DMS53 (cell line): ENCODE data around the gene CTNNA1.
A peak's percentile ranks its signal among the peaks of the same experiment; 100 is the strongest.
"Not testable (repeated sequence)": the region's sequence is repeated elsewhere in the genome, so short reads cannot be mapped to it uniquely, and the experiment has no call there.

ENCODE experiments used
- DNase-seq: peaks from one replicate; lab custom pipeline; 2025; lab: John Stamatoyannopoulos, UW

CTNNA1 gene, protein sequence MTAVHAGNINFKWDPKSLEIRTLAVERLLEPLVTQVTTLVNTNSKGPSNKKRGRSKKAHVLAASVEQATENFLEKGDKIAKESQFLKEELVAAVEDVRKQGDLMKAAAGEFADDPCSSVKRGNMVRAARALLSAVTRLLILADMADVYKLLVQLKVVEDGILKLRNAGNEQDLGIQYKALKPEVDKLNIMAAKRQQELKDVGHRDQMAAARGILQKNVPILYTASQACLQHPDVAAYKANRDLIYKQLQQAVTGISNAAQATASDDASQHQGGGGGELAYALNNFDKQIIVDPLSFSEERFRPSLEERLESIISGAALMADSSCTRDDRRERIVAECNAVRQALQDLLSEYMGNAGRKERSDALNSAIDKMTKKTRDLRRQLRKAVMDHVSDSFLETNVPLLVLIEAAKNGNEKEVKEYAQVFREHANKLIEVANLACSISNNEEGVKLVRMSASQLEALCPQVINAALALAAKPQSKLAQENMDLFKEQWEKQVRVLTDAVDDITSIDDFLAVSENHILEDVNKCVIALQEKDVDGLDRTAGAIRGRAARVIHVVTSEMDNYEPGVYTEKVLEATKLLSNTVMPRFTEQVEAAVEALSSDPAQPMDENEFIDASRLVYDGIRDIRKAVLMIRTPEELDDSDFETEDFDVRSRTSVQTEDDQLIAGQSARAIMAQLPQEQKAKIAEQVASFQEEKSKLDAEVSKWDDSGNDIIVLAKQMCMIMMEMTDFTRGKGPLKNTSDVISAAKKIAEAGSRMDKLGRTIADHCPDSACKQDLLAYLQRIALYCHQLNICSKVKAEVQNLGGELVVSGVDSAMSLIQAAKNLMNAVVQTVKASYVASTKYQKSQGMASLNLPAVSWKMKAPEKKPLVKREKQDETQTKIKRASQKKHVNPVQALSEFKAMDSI

DNA sequence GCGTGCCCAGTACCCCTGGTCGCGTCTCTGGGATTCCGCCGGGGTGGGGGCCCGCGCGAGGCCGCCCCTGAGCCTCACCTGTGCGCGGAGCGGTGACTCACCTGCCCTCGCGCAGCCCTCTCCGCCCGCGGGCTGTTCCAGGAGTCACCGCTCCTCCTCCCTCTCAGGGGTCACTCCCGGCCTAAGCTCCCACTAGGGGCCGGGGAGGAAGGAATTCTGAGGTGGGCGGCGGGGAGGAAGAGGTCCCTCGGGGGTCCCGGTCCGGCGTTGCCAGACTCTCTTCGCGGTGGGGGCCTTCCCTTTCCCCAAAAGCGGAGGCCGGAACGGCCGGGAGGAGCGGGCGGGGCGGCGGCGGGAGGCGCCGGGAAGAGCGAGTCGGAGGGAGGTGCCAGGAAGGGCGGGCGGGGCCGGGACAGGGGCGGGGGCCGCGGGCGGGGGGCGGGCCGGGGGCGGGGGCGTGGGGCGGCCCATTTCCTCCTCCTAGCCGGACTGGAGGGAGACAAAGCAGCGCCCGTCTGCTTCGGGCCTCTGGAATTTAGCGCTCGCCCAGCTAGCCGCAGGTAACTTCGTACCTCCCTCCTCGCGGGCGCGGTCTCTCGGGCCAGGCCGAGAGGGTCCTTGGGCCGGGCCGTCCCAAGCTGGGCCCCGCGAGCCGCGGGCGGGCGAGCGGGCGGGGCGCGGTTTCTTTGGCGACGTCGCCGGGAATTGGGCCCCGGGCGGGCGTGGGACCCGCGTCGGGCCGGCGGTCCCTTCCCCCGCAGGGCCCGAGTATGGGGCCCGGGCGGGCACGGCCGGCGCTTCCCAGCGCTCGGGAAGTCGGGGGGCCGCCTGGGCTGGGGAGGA is at the start of gene CTNNA1:
Gene CTNNA1 (plus strand): TSS at position 475 of the 843 bp plus-strand sequence. CDS start 28,500 bp downstream, outside the sequence.
- peak; percentile 94 for DNase-seq

DNA sequence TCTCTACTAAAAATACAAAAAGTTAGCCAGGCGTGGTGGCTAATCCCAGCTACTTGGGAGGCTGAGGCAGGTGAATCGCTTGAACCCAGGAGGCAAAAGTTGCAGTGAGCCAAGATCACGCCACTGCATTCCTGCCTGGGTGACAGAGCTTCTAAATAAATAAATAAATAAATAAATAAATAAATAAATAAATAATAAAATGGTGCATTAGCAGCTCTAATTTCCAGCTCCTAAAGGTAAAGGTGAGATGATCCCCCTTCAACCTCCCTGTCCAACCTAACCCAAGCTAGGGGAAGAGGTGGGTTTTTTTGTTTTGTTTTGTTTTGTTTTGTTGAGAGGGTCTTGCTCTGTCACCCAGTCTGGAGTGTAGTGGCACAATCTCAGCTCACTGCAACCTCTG is 49.4 kb upstream of the CTNNA1 start:
- not testable (repeated sequence) for DNase-seq

- DNase-seq: no peak
These were observed 48.2 kb upstream of the CTNNA1 start for GRCh38 chr5:138705007-138705406.

- no peak for DNase-seq
These were observed 47.7 kb upstream of the CTNNA1 start for GRCh38 chr5:138705567-138705966.

- peak; percentile 14 for DNase-seq
These were observed 46.4 kb upstream of the CTNNA1 start for GRCh38 chr5:138706655-138707480.

- no peak for DNase-seq
These were observed 44.4 kb upstream of the CTNNA1 start for GRCh38 chr5:138708791-138709190.

GRCh38 chr5:138709202-138709601 is 44.0 kb upstream of the CTNNA1 start:
- no peak for DNase-seq

GRCh38 chr5:138711087-138711486 is 42.1 kb upstream of the CTNNA1 start:
- no peak for DNase-seq

DNA sequence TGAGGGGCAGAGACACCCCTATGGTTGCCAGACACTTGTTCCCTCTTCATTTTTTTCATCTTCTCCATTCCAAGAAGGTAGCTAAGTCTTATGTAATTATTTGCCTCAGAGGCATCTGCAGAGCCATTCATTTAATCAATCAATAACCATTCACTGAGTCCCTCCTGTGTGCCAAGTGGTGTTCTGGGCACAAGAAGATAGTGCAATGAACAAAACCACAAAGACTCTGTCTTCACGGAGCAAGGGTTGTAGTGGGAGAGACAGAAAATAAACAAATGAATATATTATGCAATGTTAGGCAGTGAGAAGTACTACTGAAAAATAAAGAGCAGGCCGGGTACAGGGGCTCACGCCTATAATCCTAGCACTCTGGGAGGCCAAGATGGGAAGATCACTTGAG is 41.4 kb upstream of the CTNNA1 start:
- DNase-seq: no peak

DNA sequence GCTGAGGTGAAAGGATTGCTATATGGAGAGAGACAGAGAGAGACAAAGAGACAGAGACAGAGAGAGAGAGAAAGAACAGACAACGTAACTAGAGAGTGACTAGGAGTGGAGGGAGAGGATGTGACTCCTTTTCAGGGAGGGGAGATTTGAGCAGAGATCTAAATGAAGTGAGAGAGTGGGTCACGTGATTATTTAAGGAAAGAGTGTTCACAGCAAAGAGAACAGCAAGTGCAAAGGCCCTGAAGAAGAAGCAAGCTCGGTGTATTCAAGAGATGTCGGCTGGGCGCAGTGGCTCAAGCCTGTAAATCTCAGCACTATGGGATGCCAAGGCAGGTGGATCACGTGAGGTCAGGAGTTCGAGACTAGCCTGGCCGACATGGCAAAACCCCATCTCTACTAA is 40.9 kb upstream of the CTNNA1 start:
- no peak for DNase-seq

DNA sequence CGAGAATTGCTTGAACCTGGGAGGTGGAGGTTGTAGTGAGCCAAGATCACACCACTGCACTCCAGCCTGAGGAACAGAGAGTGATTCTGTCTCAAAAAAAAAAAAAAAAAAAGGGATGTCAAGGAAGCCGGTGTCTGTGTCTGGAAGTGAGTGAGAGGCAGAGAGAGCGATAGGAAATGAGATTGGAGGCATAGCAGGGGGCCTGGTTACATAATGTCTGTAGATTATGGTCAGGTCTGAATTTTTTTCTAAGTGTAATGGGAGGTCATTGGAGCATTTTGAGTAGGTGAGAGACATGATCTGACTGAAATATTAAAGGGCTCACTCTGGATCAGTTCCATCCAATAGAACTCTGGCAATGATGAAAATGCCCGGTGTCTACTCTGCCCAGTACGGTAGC is 40.4 kb upstream of the CTNNA1 start:
- no peak for DNase-seq

DNA sequence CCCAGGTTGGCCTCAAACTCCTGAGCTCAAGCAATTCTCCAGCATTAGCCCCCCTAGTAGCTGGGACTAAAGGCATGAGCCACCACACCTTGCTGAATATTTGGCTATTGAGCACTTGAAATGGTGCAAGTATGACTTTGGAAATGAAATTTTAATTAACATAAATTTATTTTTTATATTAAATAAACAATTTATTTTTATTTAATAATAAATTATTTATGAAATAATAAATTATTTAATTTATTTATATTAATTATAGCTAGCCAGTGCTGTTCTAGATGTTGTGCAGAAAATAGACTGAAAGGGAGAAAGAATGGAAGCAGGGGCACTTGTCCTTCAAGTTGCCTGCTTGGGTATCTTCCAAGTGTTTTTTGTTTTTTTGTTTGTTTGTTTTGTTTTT is 40.0 kb upstream of the CTNNA1 start:
- no peak for DNase-seq

DNA sequence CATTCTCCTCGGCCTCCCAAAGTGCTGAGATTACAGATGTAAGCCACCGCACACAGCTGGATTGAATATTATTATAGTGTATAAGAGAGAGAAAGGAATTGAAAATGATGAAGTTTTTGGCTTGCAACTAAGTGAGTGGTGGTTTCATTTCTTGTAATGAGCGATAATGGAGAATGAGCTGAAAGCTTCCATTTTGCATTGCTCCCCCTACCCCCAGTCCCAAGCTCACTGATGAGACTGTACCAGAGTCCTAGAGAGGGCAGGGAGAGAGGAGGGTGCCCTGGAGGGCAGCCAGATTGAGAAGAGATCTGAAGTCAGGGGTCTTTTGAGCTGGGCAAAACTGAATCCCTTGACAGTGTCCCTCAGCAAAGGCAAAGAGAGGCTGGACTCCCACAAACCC is 38.5 kb upstream of the CTNNA1 start:
- no peak for DNase-seq

DNA sequence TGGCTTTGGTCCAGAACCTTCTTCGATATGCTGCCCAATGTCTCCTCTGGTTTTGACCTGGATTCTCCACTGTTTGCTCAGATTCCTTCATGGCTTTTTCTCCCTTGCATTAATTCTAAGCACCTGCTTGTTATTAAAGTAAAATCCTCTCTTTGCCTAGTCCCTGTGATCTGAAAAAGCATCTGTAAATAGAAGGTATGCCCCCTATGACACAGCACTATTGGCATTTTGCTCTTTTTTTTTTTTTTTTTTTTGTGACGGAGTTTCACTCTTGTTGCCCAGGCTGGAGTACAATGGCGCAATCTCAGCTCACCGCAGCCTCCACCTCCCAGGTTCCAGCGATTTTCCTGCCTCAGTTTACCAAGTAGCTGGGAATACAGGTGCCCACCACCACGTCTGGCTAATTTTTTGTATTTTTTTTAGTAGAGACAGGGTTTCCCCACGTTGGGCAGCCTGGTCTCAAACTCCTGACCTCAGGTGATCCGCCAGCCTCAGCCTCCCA is 37.2 kb upstream of the CTNNA1 start:
- DNase-seq: not testable (repeated sequence)

- DNase-seq: peak; percentile 47
These were observed 36.7 kb upstream of the CTNNA1 start for GRCh38 chr5:138716456-138716924.

- DNase-seq: no peak
These were observed 35.8 kb upstream of the CTNNA1 start for GRCh38 chr5:138717399-138717798.

GRCh38 chr5:138719811-138720210 is 33.4 kb upstream of the CTNNA1 start:
- DNase-seq: no peak

GRCh38 chr5:138720840-138721239 is 32.4 kb upstream of the CTNNA1 start:
- peak; percentile 31 for DNase-seq

DNA sequence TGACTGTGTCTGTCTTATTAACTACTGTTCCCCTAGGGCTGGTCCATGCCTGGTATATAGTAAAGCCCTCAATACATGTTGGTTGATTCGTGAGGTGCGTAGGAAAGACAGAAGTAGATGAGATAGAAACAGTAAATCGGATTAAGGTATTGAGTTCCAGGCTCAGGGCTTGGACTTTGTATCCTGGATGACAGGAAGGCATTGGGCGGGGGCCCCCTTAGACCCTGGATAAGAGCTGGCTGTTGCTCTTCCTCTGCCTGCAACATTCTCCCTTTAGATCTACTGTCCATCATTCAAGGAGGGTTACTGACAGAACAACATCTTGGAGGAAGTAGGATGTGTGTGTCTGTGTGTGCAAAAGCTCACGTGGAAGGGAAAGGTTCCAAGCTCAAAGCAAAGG is 31.2 kb upstream of the CTNNA1 start:
- DNase-seq: no peak

DNA sequence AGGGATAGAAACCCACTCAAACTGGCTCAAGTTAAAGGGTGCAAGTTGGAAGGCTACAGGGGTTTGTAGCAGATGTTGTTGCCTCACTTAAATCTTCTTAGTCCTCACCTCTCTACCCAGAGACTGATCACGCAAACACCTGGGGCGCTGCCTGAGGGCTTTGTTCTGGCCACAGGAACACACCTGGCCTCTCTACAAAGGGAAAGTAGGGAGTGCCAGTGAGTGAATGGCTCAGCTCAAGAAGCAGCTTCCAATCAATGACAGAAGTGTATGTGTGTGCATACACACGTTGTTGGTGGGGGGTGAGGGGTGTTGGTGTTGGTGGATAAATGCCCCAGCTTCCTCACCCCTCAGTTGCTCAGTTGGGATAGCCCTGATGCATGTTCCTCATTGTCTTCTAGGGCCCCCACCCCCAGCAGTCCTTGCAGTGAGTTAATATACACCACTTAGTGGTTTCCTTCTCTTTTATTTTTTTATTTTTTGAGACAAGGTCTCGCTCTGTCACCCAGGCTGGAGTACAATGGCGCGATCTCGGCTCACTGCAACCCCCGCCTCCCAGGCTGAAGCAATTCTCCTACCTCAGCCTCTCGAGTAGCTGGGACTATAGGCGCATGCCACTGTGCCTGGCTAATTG is 30.6 kb upstream of the CTNNA1 start:
- DNase-seq: peak; percentile 78
